ENCODE results near the gene CYP8B1. TPM values are rescaled to one million over a fixed set of nuclear protein-coding genes. Genes with fewer than 3 reads are reported as not detected.

CYP8B1 gene
- total and polyA plus RNA-seq, 2 of the 13 experiments (the other 11 are each of a cell fraction or from before 2014, with no cell fraction given), result 0.58 to 2.0 TPM

DNA sequence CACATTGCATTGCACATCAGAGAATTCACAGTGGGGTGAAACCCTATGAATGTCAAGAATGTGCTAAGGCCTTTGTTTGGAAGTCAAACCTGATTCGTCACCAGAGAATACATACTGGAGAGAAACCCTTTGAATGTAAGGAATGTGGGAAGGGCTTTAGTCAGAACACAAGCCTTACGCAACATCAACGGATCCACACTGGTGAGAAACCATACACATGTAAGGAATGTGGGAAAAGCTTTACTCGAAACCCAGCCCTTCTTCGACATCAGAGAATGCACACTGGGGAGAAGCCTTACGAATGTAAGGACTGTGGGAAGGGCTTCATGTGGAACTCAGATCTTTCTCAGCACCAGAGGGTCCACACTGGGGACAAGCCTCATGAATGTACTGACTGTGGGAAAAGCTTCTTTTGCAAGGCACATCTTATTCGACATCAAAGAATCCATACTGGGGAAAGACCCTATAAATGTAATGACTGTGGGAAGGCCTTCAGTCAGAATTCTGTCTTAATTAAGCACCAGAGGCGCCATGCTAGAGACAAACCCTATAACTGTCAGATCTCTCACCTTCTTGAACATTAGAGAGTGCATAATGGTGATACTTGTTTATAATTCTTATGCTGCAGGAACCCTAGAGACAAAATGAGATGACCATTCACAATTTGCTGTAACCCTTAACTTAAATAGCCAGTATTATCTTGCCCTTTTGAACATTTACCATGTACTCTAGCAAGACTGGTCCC is 39.3 kb upstream of the CYP8B1 start (continued):
- TF ChIP-seq, protein P1, sequence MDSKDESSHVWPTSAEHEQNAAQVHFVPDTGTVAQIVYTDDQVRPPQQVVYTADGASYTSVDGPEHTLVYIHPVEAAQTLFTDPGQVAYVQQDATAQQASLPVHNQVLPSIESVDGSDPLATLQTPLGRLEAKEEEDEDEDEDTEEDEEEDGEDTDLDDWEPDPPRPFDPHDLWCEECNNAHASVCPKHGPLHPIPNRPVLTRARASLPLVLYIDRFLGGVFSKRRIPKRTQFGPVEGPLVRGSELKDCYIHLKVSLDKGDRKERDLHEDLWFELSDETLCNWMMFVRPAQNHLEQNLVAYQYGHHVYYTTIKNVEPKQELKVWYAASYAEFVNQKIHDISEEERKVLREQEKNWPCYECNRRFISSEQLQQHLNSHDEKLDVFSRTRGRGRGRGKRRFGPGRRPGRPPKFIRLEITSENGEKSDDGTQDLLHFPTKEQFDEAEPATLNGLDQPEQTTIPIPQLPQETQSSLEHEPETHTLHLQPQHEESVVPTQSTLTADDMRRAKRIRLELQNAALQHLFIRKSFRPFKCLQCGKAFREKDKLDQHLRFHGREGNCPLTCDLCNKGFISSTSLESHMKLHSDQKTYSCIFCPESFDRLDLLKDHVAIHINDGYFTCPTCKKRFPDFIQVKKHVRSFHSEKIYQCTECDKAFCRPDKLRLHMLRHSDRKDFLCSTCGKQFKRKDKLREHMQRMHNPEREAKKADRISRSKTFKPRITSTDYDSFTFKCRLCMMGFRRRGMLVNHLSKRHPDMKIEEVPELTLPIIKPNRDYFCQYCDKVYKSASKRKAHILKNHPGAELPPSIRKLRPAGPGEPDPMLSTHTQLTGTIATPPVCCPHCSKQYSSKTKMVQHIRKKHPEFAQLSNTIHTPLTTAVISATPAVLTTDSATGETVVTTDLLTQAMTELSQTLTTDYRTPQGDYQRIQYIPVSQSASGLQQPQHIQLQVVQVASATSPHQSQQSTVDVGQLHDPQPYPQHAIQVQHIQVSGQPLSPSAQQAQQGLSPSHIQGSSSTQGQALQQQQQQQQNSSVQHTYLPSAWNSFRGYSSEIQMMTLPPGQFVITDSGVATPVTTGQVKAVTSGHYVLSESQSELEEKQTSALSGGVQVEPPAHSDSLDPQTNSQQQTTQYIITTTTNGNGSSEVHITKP (CRISPR knock-in tag; IDR thresholded peaks at IDR 0.05; ENCODE audit: low read depth), result no peak
- TF ChIP-seq SAFB2 (CRISPR knock-in tag; IDR thresholded peaks at IDR 0.05; ENCODE audit: borderline replicate concordance, low read depth), result no peak
- TF ChIP-seq BORCS8-MEF2B (CRISPR knock-in tag; IDR thresholded peaks at IDR 0.05), result no peak
- TF ChIP-seq GTF3A (CRISPR knock-in tag; conservative IDR thresholded peaks at IDR 0.05), result no peak
- peak; percentile 68 for TF ChIP-seq FOSL2 (CRISPR knock-in tag; IDR thresholded peaks at IDR 0.05)
- TF ChIP-seq, protein P2, sequence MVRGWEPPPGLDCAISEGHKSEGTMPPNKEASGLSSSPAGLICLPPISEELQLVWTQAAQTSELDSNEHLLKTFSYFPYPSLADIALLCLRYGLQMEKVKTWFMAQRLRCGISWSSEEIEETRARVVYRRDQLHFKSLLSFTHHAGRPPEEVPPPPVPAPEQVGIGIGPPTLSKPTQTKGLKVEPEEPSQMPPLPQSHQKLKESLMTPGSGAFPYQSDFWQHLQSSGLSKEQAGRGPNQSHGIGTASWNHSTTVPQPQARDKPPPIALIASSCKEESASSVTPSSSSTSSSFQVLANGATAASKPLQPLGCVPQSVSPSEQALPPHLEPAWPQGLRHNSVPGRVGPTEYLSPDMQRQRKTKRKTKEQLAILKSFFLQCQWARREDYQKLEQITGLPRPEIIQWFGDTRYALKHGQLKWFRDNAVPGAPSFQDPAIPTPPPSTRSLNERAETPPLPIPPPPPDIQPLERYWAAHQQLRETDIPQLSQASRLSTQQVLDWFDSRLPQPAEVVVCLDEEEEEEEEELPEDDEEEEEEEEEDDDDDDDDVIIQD (CRISPR knock-in tag; IDR thresholded peaks at IDR 0.05; ENCODE audit: low read depth), result no peak
- no peak for TF ChIP-seq ZKSCAN5 (CRISPR knock-in tag; IDR thresholded peaks at IDR 0.05)
- no peak for TF ChIP-seq THYN1 (CRISPR knock-in tag; IDR thresholded peaks at IDR 0.05; ENCODE audit: borderline replicate concordance, low read depth)
- TF ChIP-seq MYC (CRISPR knock-in tag; IDR thresholded peaks at IDR 0.05; ENCODE audit: borderline replicate concordance), result no peak
- no peak for TF ChIP-seq HNRNPLL (IDR thresholded peaks at IDR 0.05; ENCODE audit: low read depth, low read length, poor library complexity, severe bottlenecking)
- TF ChIP-seq ZBTB1 (CRISPR knock-in tag; IDR thresholded peaks at IDR 0.05; ENCODE audit: borderline replicate concordance), result no peak
- TF ChIP-seq, protein P3, sequence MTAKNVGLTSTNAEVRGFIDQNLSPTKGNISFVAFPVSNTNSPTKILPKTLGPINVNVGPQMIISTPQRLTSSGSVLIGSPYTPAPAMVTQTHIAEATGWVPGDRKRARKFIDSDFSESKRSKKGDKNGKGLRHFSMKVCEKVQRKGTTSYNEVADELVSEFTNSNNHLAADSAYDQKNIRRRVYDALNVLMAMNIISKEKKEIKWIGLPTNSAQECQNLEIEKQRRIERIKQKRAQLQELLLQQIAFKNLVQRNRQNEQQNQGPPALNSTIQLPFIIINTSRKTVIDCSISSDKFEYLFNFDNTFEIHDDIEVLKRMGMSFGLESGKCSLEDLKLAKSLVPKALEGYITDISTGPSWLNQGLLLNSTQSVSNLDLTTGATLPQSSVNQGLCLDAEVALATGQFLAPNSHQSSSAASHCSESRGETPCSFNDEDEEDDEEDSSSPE (CRISPR knock-in tag; IDR thresholded peaks at IDR 0.05), result no peak
- TF ChIP-seq MATR3 (CRISPR knock-in tag; IDR thresholded peaks at IDR 0.05), result no peak
- no peak for TF ChIP-seq ZNF205 (CRISPR knock-in tag; IDR thresholded peaks at IDR 0.05)
- TF ChIP-seq, protein P4, sequence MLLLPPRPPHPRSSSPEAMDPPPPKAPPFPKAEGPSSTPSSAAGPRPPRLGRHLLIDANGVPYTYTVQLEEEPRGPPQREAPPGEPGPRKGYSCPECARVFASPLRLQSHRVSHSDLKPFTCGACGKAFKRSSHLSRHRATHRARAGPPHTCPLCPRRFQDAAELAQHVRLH (CRISPR knock-in tag; IDR thresholded peaks at IDR 0.05; ENCODE audit: borderline replicate concordance, low read depth), result no peak
- TF ChIP-seq ZNF773 (CRISPR knock-in tag; IDR thresholded peaks at IDR 0.05; ENCODE audit: borderline replicate concordance), result no peak
- TF ChIP-seq GATAD2A (CRISPR knock-in tag; IDR thresholded peaks at IDR 0.05), result peak; percentile 45; the same call in 1 of the 2 replicates
- no peak for TF ChIP-seq ZBTB7B (CRISPR knock-in tag; IDR thresholded peaks at IDR 0.05)
- TF ChIP-seq, protein P5, sequence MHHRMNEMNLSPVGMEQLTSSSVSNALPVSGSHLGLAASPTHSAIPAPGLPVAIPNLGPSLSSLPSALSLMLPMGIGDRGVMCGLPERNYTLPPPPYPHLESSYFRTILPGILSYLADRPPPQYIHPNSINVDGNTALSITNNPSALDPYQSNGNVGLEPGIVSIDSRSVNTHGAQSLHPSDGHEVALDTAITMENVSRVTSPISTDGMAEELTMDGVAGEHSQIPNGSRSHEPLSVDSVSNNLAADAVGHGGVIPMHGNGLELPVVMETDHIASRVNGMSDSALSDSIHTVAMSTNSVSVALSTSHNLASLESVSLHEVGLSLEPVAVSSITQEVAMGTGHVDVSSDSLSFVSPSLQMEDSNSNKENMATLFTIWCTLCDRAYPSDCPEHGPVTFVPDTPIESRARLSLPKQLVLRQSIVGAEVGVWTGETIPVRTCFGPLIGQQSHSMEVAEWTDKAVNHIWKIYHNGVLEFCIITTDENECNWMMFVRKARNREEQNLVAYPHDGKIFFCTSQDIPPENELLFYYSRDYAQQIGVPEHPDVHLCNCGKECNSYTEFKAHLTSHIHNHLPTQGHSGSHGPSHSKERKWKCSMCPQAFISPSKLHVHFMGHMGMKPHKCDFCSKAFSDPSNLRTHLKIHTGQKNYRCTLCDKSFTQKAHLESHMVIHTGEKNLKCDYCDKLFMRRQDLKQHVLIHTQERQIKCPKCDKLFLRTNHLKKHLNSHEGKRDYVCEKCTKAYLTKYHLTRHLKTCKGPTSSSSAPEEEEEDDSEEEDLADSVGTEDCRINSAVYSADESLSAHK (CRISPR knock-in tag; IDR thresholded peaks at IDR 0.05; ENCODE audit: borderline replicate concordance), result no peak
- TF ChIP-seq ZFP62 (CRISPR knock-in tag; IDR thresholded peaks at IDR 0.05), result no peak

All from HepG2 (cell line).